Measurements from ENCODE around the gene SEMA5A.

SEMA5A gene

GRCh38 chr5:9245071-9245470, 300.8 kb downstream of the SEMA5A start:
- DNase-seq, result no peak

- DNase-seq, result no peak
Observed at GRCh38 chr5:9244417-9244816, 301.5 kb downstream of the SEMA5A start.

- no peak for DNase-seq
Observed at GRCh38 chr5:9241479-9242305, 304.2 kb downstream of the SEMA5A start.

- DNase-seq, result no peak
Observed at GRCh38 chr5:9240431-9240830, 305.4 kb downstream of the SEMA5A start.

GRCh38 chr5:9239626-9240025, 306.2 kb downstream of the SEMA5A start:
- no peak for DNase-seq

GRCh38 chr5:9239071-9239470, 306.8 kb downstream of the SEMA5A start:
- DNase-seq, result no peak

GRCh38 chr5:9233712-9234111, 312.2 kb downstream of the SEMA5A start:
- no peak for DNase-seq

GRCh38 chr5:9233035-9233434, 312.8 kb downstream of the SEMA5A start:
- no peak for DNase-seq

DNA sequence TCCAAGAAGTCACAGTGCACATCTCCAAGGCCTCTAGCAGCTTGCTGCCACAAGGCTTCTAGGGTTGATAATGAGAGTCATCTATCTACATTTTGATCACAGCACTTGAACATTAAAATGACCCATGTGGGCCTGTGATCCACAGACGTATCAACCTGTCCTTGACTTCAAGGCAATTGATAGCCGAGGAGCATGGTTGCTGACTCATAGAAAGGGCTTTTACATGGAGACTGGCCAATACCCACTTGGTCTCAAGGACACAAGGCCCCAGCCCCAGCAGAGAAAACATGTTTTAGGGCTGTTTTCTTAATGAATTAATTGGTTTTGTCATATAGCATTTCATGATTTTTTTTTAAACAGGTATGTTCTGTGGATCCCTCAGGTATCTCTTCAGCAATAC, 314.0 kb downstream of the SEMA5A start:
- DNase-seq, result no peak

GRCh38 chr5:9230355-9230754, 315.5 kb downstream of the SEMA5A start:
- no peak for DNase-seq

GRCh38 chr5:9226016-9226536, 319.8 kb downstream of the SEMA5A start:
- no peak for DNase-seq

DNA sequence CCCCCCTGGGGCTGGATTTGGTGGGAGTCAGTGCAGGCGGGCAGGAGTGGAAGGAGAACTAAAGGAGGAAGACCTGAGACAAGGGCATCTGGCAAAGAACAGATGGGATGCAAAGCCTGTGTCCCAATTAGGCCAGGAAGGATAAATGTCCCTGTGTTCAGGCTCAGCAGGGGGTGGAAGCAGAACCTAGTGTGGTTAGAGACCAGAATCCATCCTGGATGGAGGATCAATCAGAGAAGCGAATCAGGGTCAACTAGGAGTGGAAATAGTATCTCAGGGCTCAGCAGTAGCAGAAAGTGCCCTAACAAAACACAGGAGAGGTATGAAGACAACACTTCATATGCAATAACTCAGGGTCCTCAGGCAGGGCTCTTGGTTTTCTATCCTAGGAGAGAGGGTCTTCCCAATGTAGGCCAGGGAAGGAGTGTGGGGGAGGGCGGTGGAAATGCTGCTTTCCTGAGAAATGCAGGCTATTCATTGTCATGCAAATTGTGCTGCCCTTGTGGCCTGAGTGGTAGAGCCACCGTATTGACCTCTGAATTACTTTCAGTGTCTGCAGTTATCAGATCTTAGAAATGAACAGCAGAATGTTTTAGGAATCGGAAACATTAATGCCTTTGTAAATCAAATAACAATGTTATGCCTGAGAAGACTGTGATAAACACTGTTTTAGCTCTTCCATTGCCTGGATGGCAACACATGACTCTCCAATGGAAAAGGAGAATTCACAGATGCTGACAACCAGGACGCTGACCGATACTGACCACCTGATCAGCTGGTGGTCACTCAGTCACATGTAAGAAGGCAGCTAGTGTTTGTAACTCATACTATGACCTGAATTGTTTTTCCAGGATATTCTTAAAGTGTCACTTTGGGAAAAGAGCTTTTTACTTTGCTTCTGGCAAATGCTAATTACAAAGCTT, 323.6 kb downstream of the SEMA5A start:
- no peak for DNase-seq

DNA sequence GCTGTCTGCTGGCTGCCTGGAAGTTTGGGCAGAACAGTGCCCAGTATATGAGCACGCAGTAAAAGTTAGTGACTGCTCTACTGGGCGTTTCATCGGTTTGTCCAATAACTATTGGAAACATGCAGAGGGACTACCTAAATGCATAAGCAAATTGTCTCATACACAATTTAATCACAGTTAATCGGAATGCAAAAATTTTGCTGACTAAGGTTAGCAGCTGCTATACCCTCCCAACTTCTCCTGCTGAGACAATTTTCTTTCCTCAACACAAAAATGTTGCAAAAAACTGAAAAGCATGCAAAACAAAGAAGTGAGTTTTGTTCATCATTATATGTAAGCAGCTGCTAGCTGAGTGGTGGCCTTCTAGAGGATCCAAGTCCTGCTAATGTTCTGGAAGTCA, 327.5 kb downstream of the SEMA5A start:
- no peak for DNase-seq

GRCh38 chr5:9212605-9213004, 333.3 kb downstream of the SEMA5A start:
- DNase-seq, result no peak

- no peak for DNase-seq
Observed at GRCh38 chr5:9209846-9210492, 335.9 kb downstream of the SEMA5A start.

- no peak for DNase-seq
Observed at GRCh38 chr5:9207817-9208418, 338.0 kb downstream of the SEMA5A start.

GRCh38 chr5:9202636-9203035, 343.2 kb downstream of the SEMA5A start:
- no peak for DNase-seq

GRCh38 chr5:9201761-9202160, 344.1 kb downstream of the SEMA5A start:
- no peak for DNase-seq

DNA sequence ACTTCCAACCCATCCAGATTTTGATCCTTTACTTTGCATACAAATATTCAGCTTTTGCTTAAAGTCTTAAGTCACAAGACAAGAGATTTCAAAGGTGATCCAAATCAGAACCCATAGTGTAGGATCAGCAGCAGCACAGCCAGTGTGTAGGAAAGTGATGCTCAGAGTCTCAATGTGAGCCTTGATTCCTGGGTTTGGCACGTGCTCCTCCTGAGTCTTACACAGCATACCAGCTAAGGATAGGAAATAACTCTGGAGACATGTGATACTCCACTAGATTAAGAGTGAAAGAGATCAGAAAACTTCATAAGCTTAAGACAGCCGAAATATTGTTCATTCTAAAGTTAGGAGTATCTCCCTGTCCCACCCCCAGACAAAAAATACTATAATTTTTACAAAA, 344.9 kb downstream of the SEMA5A start:
- DNase-seq, result no peak

- no peak for DNase-seq
Observed at GRCh38 chr5:9198394-9198793, 347.5 kb downstream of the SEMA5A start.

GRCh38 chr5:9197881-9198260, 348.0 kb downstream of the SEMA5A start:
- DNase-seq, result no peak

- DNase-seq, result no peak
Observed at GRCh38 chr5:9196403-9197227, 349.3 kb downstream of the SEMA5A start.
